ENCODE data around the gene BMAL1. TPM values are rescaled to one million over a fixed set of nuclear protein-coding genes. Genes with fewer than 3 reads are reported as not detected.

BMAL1 gene
- total and polyA plus RNA-seq, 2 donors (not counting 3 experiments of a cell fraction or from before 2014, with no cell fraction given): 5.8 to 10.1 TPM

GRCh38 chr11:13294178-13294577, 16.6 kb downstream of the BMAL1 start:
- no TSS peak for BruUV-seq (replicated peaks)
- ChIA-PET POLR2A (no interaction called here), CTCF (interaction anchor here (1.5 kb wide), 1 partner anchor 9 kb away, joined by 3 read pairs; no protein-coding TSS in a partner anchor)

More at GRCh38 chr11:13294178-13294577, 16.6 kb downstream of the BMAL1 start:
- intact Hi-C loops (cut with micrococcal nuclease): no loop called here
- Histone ChIP-seq H3K79me2 (ENCODE audit: control insufficient read depth, insufficient read depth, low read length) (no peaks in the 10 kb centered on the region), H3K36me3 (ENCODE audit: control insufficient read depth in 2 of 2, extremely low read depth in 1 of 2, insufficient read depth in 2 of 2, low read length in 2 of 2) (no peaks in the 10 kb centered on the region), H3K9ac (replicated peaks; ENCODE audit: extremely low read depth, insufficient read depth, low read length) (no peak overlapping the region), H3K9me3 (replicated peaks; ENCODE audit: control insufficient read depth, insufficient read depth, low read length) (no peaks in the 10 kb centered on the region), H3K4me3 (replicated peaks in 1 of 3; ENCODE audit: insufficient read depth in 1 of 3, low read depth in 1 of 3, low read length in 3 of 3) (no peak overlapping the region), H2AFZ (ENCODE audit: low read depth, low read length) (no peak overlapping the region), H4K20me1 (replicated peaks; ENCODE audit: control insufficient read depth, extremely low read depth, insufficient read depth, low read length) (no peaks in the 10 kb centered on the region), H3K4me2 (ENCODE audit: insufficient read depth, low read length) (no peak overlapping the region), H3K9me1 (replicated peaks; ENCODE audit: control insufficient read depth, extremely low read depth, insufficient read depth, low read length) (no peaks in the 10 kb centered on the region), H3K27me3 (ENCODE audit: control insufficient read depth in 2 of 2, insufficient read depth in 2 of 2, low read length in 2 of 2) (no peaks in the 10 kb centered on the region), H3K4me1 (ENCODE audit: control insufficient read depth, extremely low read depth, insufficient read depth, low read length) (no peaks in the 10 kb centered on the region), H3K27ac (ENCODE audit: insufficient read depth, low read depth, low read length) (no peak overlapping the region)
- FAIRE-seq (no peak), DNase-seq (ENCODE audit: low read depth, low spot score) (no peak)
- dilution Hi-C loops (cut with MboI; ENCODE audit: extremely low pct_ligation_motif_present, low sequenced_read_pairs): no loop called here
- no peak for TF ChIP-seq POLR2AphosphoS5 (IDR thresholded peaks at IDR 0.05; ENCODE audit: insufficient read depth, low read depth, low read length)
- no peak for TF ChIP-seq JUN (IDR thresholded peaks at IDR 0.05; ENCODE audit: borderline replicate concordance, insufficient read depth, insufficient read length, low read depth)
- no peak for TF ChIP-seq MAX (IDR thresholded peaks at IDR 0.05; ENCODE audit: insufficient read depth, insufficient read length)
- no peak for TF ChIP-seq POLR2A (IDR thresholded peaks at IDR 0.05; ENCODE audit: low read depth, low read length)
- no peak for TF ChIP-seq CTCF (IDR thresholded peaks at IDR 0.05; ENCODE audit: extremely low read depth in 1 of 2, insufficient read depth in 1 of 2, low read depth in 1 of 2, low read length in 2 of 2)
- no peak for TF ChIP-seq GATA2 (IDR thresholded peaks at IDR 0.05; ENCODE audit: insufficient read depth, insufficient read length, low read depth, low read length)
- TF ChIP-seq FOS (IDR thresholded peaks at IDR 0.05; ENCODE audit: borderline replicate concordance, insufficient read depth, low read length): no peak
- no peak for TF ChIP-seq EZH2 (IDR thresholded peaks at IDR 0.05; ENCODE audit: borderline replicate concordance, low read depth, low read length, severe bottlenecking)
- no peak for TF ChIP-seq MYC (IDR thresholded peaks at IDR 0.05; ENCODE audit: low read depth, low read length)
